Fibroblast of mammary gland (primary cell): ENCODE measurements around the gene KRTAP13-3.

Experiments used
- DNase-seq: peaks from one replicate; pipeline ENCODE4 v3.0.0-alpha.2; 2010; ENCODE audit warnings: low read depth
- H3K4me3 ChIP-seq: 2 replicates; pipeline ENCODE4 v1.5.1; 2011; ENCODE audit warnings: low read depth, mild to moderate bottlenecking, low read length, moderate library complexity; ENCODE audit not compliant: control insufficient read depth
- TF ChIP-seq, protein P1 (sequence below): conservative IDR thresholded peaks from 2 replicates; pipeline ENCODE4 v1.5.1; 2011; ENCODE audit warnings: low read depth, low read length, inconsistent platforms; ENCODE audit not compliant: control insufficient read depth, insufficient read depth

KRTAP13-3 gene

DNA sequence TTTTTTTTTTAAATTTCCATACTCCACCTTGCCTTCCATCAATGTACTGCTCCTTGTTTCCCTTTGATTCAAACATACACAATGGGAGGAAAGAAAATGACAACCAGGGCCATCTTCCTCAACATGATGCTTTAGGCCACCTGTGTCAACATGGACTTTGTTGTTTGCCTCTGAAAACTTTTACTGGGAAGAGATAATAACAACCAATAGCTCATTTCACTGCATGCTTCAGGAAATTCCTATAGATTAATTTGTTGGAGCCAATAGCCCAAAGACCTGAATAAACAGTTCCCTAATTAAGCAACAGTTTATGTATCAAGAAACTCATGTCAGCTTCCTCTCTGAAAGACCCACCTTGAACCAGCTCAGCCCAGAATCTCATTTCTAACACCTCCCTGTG, 17.5 kb upstream of the KRTAP13-3 start:
- no peak overlapping the region for H3K4me3 ChIP-seq
- no peak for DNase-seq
- TF ChIP-seq, protein P1, sequence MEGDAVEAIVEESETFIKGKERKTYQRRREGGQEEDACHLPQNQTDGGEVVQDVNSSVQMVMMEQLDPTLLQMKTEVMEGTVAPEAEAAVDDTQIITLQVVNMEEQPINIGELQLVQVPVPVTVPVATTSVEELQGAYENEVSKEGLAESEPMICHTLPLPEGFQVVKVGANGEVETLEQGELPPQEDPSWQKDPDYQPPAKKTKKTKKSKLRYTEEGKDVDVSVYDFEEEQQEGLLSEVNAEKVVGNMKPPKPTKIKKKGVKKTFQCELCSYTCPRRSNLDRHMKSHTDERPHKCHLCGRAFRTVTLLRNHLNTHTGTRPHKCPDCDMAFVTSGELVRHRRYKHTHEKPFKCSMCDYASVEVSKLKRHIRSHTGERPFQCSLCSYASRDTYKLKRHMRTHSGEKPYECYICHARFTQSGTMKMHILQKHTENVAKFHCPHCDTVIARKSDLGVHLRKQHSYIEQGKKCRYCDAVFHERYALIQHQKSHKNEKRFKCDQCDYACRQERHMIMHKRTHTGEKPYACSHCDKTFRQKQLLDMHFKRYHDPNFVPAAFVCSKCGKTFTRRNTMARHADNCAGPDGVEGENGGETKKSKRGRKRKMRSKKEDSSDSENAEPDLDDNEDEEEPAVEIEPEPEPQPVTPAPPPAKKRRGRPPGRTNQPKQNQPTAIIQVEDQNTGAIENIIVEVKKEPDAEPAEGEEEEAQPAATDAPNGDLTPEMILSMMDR: no peak

DNA sequence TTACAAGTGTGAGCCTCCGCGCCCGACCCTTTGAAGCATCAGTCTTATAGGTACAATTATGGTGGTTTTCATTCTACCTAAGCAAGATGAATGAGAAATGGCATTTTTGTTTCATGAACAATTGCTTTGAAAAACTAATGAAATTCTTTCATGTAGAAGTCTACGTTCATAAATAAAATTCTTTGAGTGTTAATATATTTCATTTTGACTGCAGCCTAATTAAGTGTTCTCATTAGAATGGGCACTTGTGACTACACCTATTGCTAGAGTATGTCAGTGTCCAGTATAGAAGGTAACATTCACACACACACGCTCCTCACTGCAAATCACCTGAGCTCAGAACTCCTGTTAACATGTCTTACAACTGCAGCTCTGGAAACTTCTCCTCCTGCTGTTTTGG, 14.2 kb upstream of the KRTAP13-3 start, which contains the start of gene KRTAP15-1:
Gene KRTAP15-1 (plus strand): TSS at position 301 of the 400 bp plus-strand sequence. CDS start 53 bp downstream, at position 354.
- no peak within 1 kb of the TSS for H3K4me3 ChIP-seq
- TF ChIP-seq, protein P1: no peak
- no peak for DNase-seq

DNA sequence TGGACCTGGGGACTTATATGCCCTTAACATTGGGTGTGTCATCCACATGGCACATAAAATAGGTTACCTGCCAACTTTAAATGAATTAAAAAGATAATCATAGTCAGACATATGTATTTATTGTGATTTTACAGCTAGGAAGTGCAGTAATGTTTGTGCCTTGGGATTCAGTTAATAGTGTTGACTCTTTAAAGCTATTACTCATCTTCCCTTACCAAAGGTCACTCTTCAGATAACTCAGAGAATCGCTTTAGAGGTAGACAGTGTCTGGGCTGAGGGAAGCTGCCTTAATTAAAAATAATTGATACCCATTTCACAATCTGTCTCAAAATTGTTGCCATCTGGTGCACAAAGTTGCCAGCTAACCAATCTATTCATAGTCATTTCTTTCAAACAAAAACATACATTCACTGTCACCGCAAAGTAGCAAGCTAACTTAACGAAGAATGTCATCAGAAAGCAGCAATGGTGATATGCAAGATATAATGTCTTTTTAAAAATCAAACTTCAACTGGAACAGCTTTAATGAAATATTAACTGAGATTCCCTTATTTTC, 11.4 kb upstream of the KRTAP13-3 start:
- DNase-seq: no peak
- TF ChIP-seq, protein P1: no peak
- H3K4me3 ChIP-seq: no peak overlapping the region

DNA sequence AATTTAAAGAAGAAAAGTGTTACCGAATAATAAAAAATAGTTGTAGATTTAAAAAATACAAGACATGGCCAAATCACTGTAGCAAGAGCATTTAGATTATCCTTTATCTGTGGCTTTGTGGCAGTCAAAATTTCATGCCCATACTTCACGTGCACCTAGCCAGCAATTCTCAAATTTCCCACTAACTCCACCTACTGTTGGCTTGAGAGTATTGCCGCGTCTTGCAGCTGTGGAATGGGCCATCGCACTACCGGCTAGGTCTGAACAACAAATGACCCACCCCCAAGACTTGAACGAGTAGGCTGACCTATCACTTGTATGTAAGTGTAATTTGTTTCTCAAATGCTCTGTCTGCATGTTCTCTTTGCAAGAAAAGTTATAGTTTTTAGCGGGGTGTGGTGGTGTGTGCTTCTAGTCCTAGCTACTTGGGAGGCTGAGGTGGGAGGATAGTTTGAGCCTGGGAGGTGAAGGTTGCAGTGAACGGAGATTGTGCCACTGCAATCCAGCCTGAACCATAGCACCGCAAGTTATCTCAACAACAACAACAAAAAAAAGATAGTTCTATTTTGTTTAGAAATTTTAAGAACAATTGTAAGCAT, 8.4 kb upstream of the KRTAP13-3 start:
- peak; percentile 40 for DNase-seq
- TF ChIP-seq, protein P1: peak; percentile 68

DNA sequence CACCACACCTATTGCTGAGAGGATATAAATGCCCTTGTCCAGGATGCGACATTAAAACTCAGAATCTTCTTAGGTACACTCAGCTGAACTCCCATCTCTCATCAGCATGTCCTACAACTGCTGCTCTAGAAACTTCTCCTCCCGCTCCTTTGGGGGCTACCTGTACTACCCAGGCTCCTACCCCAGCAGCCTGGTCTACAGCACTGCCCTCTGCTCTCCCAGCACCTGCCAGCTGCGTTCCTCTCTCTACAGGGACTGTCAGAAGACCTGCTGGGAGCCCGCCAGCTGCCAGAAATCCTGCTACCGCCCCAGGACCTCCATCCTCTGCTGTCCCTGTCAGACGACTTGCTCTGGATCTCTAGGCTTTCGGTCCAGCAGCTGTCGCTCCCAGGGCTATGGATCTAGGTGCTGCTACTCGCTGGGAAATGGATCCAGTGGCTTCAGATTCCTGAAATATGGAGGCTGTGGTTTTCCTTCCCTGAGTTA, 4.5 kb upstream of the KRTAP13-3 start, which contains the start of gene KRTAP13-4:
Gene KRTAP13-4 (plus strand): TSS at position 51 of the 486 bp plus-strand sequence. CDS start 56 bp downstream, at position 107.
- TF ChIP-seq, protein P1: no peak
- DNase-seq: no peak

More for the DNA sequence above, 8.4 kb upstream of the KRTAP13-3 start:
- H3K4me3 ChIP-seq: no peak overlapping the region

DNA sequence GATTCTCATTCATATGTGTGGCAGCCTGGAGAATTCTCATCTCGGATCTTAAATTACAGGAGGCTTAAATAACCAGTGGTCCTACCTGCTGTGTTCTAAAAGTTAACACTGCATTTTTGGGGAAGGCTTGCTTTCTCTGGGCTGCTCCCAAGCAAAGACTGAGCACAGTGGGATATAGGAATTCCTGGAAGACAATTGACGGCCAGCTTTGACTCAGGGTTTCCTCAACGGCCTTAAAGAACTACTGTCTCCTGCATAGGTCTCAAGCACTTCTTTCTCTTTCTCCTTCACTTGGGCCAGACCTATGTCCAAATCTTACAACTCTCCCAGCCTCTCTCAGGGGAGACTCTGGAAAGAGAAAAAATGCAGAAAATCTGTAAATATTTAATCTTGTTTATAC, 1.0 kb upstream of the KRTAP13-3 start:
- TF ChIP-seq, protein P1: no peak
- H3K4me3 ChIP-seq: no peak overlapping the region
- no peak for DNase-seq

More for the DNA sequence above, 4.5 kb upstream of the KRTAP13-3 start, which contains the start of gene KRTAP13-4:
- H3K4me3 ChIP-seq: no peak within 1 kb of the TSS
